Measurements from ENCODE around the gene MCFD2.

DNA sequence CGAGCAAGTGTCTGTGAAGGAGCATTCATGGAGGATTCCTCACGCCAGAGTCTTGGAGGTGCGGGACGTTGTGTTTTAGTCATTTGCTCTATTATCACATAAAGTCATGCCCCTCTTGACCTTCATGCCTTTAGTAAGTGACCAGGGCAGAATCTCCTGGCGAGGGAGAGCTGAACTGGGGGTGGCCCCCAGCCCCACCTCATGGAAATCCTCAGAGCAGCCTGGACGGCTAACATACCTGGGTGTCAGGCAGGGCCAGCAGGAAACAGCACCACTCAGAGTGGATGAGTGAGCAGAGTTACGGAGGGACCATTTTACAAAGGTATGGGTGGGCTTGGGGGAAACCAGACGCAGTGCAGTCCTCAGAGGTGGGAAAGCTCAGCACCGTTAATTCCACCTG is 56.1 kb downstream of the MCFD2 start:
- TF ChIP-seq, protein P1, sequence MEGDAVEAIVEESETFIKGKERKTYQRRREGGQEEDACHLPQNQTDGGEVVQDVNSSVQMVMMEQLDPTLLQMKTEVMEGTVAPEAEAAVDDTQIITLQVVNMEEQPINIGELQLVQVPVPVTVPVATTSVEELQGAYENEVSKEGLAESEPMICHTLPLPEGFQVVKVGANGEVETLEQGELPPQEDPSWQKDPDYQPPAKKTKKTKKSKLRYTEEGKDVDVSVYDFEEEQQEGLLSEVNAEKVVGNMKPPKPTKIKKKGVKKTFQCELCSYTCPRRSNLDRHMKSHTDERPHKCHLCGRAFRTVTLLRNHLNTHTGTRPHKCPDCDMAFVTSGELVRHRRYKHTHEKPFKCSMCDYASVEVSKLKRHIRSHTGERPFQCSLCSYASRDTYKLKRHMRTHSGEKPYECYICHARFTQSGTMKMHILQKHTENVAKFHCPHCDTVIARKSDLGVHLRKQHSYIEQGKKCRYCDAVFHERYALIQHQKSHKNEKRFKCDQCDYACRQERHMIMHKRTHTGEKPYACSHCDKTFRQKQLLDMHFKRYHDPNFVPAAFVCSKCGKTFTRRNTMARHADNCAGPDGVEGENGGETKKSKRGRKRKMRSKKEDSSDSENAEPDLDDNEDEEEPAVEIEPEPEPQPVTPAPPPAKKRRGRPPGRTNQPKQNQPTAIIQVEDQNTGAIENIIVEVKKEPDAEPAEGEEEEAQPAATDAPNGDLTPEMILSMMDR (IDR thresholded peaks at IDR 0.05), result no peak
- TF ChIP-seq EZH2 (IDR thresholded peaks at IDR 0.05), result no peak

Data from neural progenitor cell (in vitro differentiated cells).